HG03135 (cell line): ENCODE measurements around the gene TRERF1.
"Not testable (repeated sequence)": the region's sequence is repeated elsewhere in the genome, so short reads cannot be mapped to it uniquely, and the experiment has no call there.

Source experiments
- ATAC-seq: cut with Tn5 transposase; IDR thresholded peaks from one replicate; pipeline ENCODE4 v1.9.1; 2021; ENCODE audit warnings: mild to moderate bottlenecking, moderate library complexity; ENCODE audit not compliant: unreplicated experiment

The TRERF1 gene, protein sequence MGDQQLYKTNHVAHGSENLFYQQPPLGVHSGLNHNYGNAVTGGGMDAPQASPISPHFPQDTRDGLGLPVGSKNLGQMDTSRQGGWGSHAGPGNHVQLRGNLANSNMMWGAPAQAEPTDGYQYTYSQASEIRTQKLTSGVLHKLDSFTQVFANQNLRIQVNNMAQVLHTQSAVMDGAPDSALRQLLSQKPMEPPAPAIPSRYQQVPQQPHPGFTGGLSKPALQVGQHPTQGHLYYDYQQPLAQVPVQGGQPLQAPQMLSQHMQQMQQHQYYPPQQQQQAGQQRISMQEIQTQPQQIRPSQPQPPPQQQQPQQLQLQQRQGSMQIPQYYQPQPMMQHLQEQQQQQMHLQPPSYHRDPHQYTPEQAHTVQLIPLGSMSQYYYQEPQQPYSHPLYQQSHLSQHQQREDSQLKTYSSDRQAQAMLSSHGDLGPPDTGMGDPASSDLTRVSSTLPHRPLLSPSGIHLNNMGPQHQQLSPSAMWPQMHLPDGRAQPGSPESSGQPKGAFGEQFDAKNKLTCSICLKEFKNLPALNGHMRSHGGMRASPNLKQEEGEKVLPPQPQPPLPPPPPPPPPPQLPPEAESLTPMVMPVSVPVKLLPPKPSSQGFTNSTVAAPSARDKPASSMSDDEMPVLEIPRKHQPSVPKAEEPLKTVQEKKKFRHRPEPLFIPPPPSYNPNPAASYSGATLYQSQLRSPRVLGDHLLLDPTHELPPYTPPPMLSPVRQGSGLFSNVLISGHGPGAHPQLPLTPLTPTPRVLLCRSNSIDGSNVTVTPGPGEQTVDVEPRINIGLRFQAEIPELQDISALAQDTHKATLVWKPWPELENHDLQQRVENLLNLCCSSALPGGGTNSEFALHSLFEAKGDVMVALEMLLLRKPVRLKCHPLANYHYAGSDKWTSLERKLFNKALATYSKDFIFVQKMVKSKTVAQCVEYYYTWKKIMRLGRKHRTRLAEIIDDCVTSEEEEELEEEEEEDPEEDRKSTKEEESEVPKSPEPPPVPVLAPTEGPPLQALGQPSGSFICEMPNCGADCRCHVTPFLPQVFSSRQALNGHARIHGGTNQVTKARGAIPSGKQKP (N-terminal part only)

DNA sequence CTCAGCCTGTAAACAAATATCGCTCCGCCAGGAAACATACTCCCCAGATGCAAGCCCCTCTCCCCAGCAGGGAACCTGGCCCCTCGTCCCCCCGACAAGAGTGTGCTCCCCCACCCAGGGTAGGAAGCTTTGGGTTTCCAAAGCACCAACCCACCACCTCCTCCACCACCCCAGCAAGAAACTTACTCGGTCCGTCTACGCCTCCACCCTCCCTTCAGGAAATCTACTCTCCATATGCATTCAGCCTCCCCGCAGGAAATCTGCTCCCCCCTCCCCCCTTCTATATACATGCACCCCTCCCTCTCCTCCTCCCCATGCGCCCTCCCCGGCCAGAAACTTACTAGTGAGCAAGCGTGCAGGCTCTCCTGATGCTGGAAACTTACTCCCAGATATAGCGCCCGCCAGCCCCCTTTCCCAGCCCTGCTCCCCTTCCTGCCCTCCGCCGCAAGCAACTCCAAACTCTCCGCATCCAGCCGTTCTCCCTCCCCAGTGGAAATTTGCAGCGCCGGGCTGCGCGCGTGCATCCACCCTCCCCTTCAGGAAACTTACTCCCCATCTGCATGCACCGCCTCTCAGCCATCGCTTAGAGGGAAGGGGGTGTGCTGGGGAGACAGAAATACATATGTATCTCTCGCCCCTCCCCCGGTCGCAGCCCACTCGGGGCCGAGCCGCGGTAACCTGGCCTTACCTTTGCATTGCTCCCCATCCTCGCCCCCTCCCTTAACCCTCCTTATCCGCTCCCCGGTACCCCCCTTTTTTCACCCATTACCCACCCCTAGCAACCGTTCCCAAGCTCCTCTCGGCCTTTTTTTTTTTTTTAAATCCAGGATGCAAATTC, at the start of gene TRERF1:
TSS of gene TRERF1 (minus strand) at position 594 of the 838 bp plus-strand sequence. CDS start 182,336 bp downstream, outside the sequence.
- ATAC-seq = no peak

DNA sequence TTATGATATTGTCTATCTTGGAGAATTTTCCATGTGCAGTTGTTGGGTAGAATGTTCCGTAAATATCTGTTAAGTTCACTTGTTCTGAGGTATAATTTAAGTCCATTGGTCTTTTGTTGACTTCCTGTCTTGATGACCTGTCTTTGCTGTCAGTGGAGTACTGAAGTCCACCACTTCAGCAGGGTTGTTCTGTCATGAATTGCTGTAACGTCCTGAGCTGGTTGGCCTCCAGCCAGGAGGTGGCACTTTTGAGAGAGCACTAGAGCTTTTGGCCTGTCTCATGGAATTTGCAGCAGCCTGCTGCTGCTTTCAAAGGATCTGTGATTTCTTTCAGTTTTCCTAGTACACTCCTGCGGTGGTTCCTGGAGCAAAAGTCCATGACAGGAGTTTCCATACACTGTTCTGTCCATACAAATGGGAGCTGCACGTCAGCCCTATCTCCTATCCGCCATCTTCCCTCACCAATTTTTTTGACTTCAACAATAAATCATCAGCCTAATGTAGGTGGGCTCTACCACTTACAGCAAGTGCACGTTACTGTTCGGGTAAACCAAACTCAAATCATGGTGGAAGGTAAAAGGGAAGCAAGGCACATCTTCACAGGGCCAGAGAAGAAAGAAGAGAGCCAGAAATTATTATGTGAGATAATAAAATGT, 46.9 kb upstream of the TRERF1 start:
- ATAC-seq = no peak

DNA sequence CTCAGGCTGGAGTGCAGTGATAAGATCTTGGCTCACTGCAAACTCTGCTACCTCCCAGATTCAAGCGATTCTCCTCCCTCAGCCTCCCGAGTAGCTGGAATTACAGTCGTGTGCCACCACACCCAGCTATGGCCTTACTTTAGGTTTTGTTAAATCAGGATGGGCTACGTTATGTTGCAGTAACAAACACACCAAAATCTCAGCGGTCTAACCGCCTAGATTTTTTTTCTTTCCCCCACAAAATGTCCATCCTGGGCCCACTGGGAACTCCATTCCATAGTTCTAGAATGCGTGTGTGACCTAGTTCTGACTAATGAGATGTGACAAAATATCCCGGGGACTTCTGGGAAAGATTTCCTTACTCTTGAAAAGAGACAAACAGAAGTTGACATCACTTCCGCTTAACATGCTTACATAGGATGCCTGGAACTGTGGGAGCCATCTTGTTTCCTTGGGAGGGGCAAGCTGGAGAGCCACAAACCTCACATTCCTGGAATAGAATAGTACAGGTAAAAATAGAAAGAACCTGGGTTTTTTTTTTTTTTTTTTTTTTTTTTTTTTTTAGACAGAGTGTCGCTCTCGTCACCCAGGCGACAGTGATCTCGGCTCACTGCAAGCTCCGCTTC, 42.3 kb upstream of the TRERF1 start:
- no peak for ATAC-seq

DNA sequence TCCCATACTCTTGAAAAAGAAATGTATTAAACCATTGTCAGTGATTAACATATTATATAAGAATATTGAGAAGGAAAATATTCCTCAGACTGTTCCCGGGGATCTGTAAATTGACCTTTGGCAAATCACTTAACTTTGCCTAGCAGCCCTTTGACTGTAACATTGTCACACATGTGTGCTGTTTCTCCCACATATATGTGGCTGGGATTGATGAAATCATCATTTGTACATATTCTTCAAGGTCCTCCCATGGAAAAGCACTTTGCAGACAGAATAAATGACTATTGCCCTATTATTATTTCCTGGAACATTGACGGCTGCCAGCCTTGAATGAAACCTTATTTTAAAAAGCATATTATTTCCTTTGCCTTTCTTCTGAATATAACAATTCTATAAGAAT, 36.4 kb upstream of the TRERF1 start:
- ATAC-seq = no peak

DNA sequence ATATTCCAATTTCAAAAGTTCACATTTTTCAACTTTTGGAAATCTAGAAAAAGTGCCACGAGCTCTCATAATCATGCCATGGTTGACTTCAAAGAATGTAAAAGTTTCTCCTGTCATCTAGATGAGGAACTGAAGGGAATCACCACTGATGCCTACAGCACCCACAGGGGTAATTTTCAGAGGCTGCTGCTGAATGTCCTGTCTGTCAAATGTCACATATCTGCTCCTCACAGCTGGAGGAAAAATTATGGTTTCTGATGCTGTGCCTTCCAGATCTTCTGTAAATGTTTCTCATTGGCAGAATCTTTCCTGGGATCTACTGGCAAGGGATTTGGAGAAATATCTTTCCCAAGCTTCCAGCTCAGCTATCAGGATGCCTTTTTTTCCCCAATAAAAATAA, 32.5 kb upstream of the TRERF1 start:
- ATAC-seq = no peak

DNA sequence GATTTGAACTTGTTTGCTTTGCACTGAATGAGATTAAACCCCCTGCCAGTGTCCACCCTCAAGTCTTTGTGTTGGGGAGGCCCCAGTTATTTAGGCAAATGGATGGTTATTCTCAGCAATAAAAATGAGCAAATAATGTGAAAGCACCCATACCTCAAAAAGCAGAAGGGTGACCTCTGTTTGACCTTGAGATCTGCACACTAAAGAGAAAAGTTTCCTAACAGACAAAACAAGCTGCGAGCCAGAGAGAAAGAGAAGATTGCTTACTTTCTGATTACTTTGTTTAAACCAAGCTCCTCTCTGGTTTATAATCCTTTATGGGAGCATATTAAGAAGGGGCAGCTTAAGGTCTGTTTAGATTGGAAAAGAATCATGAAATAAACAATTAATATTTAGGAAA, 30.4 kb upstream of the TRERF1 start:
- no peak for ATAC-seq

DNA sequence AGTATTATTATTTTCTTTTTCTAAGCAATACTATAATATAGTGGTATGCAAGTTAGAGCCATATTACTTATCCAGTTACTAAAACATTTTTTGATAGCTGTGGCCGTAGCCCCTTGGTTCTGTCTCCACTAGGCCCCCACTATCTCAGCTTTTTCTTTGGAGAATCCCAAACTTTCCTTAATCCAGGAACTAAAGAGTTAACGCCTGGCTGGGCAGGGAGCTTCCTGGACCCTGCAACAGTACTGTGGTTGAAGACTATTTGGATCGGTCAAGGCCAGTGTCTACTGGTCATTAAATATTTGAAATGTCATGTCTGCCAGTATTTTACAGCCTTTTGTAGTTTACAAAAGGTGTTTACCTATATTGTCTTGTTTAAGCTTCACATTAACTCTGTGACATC, 20.0 kb upstream of the TRERF1 start:
- ATAC-seq = no peak

DNA sequence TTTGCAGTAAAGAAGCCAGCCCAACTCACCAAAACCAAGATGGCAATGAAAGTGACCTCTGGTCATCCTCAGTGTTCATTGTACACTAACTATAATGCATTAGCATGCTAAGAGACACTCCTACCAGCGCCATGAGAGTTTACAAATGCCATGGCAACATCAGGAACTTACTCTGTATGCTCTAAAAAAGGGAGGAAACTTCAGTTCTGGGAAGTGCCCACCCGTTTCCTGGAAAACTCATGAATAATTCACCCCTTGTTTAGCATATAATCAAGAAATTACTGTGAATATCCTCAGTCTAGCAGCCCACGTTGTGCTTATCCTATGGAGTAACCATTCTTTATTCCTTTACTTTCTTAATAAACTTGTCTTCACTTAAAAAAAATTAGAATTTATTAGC, 19.4 kb upstream of the TRERF1 start:
- no peak for ATAC-seq

DNA sequence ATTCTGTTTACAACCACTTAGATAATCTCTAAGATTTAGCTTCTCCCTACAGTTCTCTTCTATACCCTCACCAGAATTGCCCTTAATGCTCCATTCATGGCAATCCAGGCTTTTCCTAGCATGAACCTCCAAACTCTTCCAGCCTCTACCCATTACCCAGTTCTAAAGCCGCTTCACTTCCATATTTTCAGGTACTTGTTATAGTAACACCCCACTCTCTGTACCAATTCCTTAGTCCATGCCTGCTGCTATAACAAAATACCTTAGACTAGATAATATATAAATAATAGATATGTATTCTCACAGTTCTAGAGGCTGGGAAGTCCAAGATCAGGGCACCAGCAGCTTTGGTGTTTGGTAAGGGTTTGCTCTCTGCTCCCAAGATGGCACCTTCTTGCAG, 16.5 kb upstream of the TRERF1 start:
- no peak for ATAC-seq

DNA sequence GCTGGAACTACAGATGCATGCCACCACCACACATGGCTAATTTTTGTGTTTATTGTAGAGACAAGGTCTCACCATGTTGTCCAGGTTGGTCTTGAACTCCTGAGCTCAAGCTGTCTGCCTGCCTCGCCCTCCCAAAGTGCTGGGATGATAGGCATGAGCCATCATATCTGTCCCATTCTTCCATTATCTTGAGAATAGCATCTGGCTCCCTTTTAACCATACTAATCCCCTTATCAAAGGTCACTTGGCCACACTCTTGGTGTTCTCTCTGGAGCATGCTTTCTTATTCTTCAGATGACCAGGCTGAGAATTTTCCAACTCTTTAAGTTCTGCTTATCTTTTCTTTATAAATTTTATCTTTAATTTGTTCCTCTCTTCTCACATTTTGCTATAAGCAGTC, 15.9 kb upstream of the TRERF1 start:
- no peak for ATAC-seq

DNA sequence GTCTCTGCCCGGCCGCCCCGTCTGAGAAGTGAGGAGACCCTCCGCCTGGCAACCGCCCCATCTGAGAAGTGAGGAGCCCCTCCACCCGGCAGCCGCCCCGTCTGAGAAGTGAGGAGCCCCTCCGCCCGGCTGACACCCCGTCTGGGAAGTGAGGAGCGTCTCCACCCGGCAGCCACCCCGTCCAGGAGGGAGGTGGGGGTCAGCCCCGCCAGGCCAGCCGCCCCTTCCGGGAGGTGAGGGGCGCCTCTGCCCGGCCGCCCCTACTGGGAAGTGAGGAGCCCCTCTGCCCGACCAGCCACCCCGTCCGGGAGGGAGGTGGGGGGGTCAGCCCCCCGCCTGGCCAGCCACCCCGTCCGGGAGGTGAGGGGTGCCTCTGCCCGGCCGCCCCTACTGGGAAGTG, 14.7 kb upstream of the TRERF1 start:
- not testable (repeated sequence) for ATAC-seq

DNA sequence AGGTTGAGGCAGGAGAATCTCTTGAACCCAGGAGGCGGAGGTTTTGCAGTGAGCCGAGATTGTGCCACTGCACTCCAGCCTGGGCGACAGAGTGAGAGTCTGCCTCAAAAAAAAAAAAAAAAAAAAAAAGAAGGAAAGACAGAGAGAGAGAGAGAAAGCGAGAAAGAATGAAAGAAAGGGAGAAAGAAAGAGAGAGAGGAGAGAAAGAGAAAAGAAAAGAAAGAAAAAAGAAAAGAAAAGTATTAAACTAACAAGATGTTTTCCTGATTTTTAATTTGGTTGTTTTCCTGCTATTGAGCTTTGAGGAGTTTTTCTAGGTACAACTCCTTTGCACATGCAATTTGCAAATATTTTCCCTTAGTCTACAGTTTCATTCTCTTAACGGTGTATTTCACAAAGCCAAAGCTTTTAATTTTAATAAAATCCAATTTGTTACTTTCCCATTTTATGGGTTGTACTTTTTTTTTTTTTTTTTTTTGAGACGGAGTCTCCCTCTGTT, 10.8 kb upstream of the TRERF1 start:
- ATAC-seq = no peak

DNA sequence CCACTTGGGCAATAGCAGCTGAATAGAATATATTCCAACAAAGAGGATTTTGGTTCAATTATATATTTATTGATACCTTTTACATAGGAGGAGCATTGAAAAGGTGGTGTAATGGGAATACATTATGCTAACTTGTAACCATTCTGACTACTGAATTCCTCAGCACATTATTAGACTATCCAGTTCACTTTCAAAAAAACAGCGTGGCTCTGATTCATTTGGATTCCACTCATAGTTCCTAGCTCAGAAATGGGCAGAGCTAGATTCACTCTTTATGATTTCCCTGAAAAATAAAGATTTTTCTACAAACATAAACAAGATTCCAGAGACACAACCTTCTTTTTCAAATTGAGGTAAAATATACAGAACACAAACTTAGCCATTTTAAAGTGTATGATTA, 9.2 kb upstream of the TRERF1 start:
- no peak for ATAC-seq

DNA sequence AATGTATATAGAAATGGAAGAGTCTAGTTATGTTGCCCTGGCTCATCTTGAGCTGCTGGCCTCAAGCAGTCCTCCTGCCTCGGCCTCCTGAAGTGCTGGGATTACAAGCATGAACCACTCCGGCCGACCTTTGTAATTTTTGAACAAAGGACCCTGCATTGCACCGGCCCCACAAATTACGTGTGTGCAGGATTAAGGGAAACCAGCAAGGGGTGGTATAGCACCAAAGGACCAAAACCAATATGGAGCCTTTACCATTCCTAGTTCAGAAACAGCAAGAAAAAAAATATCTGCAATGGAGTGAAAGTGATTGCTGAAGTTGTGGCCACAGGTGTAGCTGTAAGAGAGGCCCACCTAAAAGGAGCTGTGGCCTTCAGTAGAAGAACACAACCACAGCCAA, 8.2 kb upstream of the TRERF1 start:
- ATAC-seq = no peak

DNA sequence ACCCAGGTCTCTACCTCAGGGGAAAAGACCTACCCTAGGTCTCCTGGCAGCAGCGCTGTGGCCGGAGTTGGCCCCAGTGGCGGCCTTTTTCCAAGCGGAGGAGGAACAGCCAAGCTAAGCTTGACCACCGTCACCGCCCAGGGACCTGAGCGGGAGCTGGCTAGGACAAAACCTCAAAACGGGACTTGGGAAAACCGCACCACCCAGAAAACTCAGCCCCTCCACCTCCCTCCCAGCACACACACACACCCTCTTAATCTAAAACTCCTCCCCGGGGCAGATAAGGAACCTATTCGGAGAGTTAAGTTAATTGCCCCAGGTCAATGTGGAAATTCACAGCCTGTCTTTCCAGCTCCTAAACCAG, 2.7 kb upstream of the TRERF1 start:
- no peak for ATAC-seq

DNA sequence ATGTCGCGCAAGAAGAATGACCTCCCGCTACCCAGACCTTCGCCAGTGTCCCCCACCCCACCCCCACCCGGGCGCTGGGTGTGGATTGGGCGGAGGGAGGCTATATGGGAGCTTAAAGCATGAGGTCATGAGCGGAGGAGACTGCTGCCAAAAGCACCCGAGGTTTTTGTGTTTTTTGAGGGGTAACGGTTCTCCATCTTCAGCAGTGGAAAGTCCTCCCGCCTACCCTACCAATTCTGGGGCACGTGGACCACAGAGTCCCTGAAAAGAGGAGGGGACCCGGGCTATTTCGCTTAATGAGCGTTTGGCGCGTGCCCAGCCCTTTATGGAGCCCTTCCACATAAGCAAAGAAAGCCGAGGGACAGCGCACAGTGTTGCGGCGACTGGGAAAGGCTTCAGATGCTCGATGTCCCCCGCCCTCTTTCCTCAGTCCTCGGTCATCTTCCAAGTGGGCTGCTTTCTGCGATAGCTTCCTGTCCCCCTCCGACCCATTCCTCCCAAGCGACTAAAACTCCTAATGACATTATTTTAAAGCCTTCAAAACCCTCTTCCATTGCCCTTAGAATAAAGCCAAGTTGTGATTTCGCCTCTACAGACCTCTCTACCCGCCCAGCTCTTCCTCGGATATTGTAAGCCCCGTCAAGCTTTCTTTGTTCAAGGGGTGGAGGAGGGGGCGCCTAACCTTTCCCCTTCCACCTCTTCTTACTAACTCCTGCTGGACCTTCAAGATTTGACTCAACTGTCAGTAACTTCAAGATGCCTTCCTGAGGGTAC, 2.1 kb upstream of the TRERF1 start:
- ATAC-seq = no peak

DNA sequence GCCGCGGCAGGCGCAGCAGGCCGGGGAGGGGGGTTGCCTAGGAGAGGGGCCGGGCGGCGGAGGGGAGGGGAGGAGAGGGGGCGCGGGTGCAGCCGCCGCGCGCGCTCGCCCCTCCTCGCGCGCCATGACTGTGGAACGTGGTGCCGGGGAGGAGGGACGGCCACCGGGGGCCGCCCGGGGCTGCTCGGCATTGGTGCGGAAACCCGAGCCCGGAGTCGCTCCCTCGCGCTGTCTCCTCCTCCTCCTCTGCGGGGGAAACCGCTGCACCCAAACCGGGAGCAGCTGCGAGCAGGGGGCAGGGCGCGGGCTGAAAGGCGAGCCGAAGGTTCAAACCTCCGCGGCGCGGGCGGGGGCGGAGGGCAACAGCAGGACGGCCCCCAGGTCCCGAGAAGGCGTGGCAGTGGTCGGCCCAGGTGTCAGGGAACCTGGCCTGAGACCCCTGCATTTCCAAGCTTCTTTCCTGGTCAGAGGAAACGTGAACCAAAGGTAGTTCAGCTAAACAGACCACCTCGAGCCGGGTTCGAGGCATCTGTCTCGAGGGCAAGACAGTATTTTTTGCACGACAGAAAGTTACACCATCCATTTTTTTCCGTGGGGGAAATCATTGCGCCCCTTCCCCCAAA, 1.4 kb upstream of the TRERF1 start:
- no peak for ATAC-seq
